Panc1 (cell line): Measurements from ENCODE around the gene SCAANT1. TPM values are rescaled to one million over a fixed set of nuclear protein-coding genes. Genes with fewer than 3 reads are reported as not detected.

ENCODE experiments used
- ATAC-seq: fragments of 200-7000 bp; cut with Tn5 transposase; 2 replicates; pipeline ENCODE4 v1.9.1; 2020; ENCODE audit warnings: mild to moderate bottlenecking, moderate library complexity
- BruUV-seq: library from RNA; stranded (reverse); fragments of 400-500 nt; replicated peaks from 2 replicates; lab custom pipeline; 2021; lab: Mats Ljungman, UMichigan
- CTCF ChIA-PET: fragments of 300-600 bp; sonication (Branson Sonifier 250); formaldehyde crosslinking; loops from one replicate; lab custom pipeline; 2022; ENCODE audit warnings: antibody characterized with exemption; lab: Charles Lee
- POLR2A ChIA-PET: fragments of 300-600 bp; sonication (Branson Sonifier 250); formaldehyde crosslinking; loops from one replicate; lab custom pipeline; 2022; ENCODE audit warnings: antibody characterized with exemption; lab: Charles Lee
- DNase-seq: peaks from one replicate; pipeline ENCODE4 v3.0.0-alpha.2; 2010; ENCODE audit warnings: low read depth, low spot score
- H3K27ac ChIP-seq: 2 replicates; pipeline ENCODE4 v1.5.1; 2011; ENCODE audit warnings: mild to moderate bottlenecking, low read length, inconsistent platforms
- H3K27me3 ChIP-seq: fragments of 200-500 bp; sonication (Bioruptor generic); 2 replicates; pipeline ENCODE4 v1.6.0; 2014; ENCODE audit warnings: low read length, inconsistent platforms; ENCODE audit not compliant: control insufficient read depth, insufficient read depth
- H3K36me3 ChIP-seq: fragments of 200-500 bp; sonication (Bioruptor generic); 2 replicates; pipeline ENCODE4 v1.5.1; 2014; ENCODE audit warnings: inconsistent platforms, mild to moderate bottlenecking, low read length, moderate library complexity; ENCODE audit not compliant: control insufficient read depth, insufficient read depth
- H3K4me1 ChIP-seq: 2 replicates; pipeline ENCODE4 v1.5.1; 2011; ENCODE audit warnings: inconsistent platforms, mild to moderate bottlenecking, low read length, moderate library complexity; ENCODE audit not compliant: control insufficient read depth, insufficient read depth
- H3K4me3 ChIP-seq, 2 experiments: 2 replicates each; pipeline ENCODE4 v1.5.1; 2011 to 2012; ENCODE audit warnings: low read depth in 2 of 2, low read length in 2 of 2, mild to moderate bottlenecking in 2 of 2, inconsistent platforms in 1 of 2, moderate library complexity in 1 of 2
- H3K9me3 ChIP-seq: fragments of 200-500 bp; sonication (Bioruptor generic); 2 replicates; pipeline ENCODE4 v1.5.1; 2014; ENCODE audit warnings: low read depth, mild to moderate bottlenecking, inconsistent platforms, low read length, moderate library complexity; ENCODE audit not compliant: control insufficient read depth, insufficient read depth
- CTCF ChIP-seq: fragments of 450-650 bp; IDR thresholded peaks from 2 replicates; pipeline ENCODE4 v1.5.1; 2017; ENCODE audit warnings: mild to moderate bottlenecking
- POLR2AphosphoS5 ChIP-seq: IDR thresholded peaks from 2 replicates; pipeline ENCODE4 v1.6.1; 2012; ENCODE audit warnings: mild to moderate bottlenecking, low read depth, low read length, moderate library complexity
- REST ChIP-seq, 2 experiments: IDR thresholded peaks; 2 replicates each; pipeline ENCODE4 v1.6.1; 2011 to 2012; ENCODE audit warnings: low read depth in 2 of 2, control low read depth in 1 of 2, low read length in 1 of 2, mild to moderate bottlenecking in 1 of 2, moderate library complexity in 1 of 2; ENCODE audit not compliant: insufficient read depth in 1 of 2
- SIN3A ChIP-seq: IDR thresholded peaks from 2 replicates; pipeline ENCODE4 v1.6.1; 2012; ENCODE audit warnings: low read depth, mild to moderate bottlenecking, low read length, moderate library complexity, borderline replicate concordance; ENCODE audit not compliant: insufficient read depth
- TCF7L2 ChIP-seq: IDR thresholded peaks from 2 replicates; pipeline ENCODE4 v1.6.1; 2011; ENCODE audit warnings: mild to moderate bottlenecking, low read depth, low read length, inconsistent platforms
- in situ Hi-C: cut with HindIII; loops from 2 replicates; pipeline ENCODE4 v1.10.0; 2016; ENCODE audit warnings: low sequenced_read_pairs, low pct_unique_long_range_greater_than_20kb
- intact Hi-C: fragments of 100-400 bp; cut with micrococcal nuclease; formaldehyde crosslinking; loops from one replicate; pipeline ENCODE4 v1.10.0; 2022; ENCODE audit not compliant: unreplicated experiment
- total RNA-seq: library from RNA; stranded (reverse); gene quantifications from one replicate; pipeline ENCODE4 v1.2.1, GENCODE V29; 2021; ENCODE audit not compliant: unreplicated experiment

Gene SCAANT1
- total RNA-seq, 1 experiment from 2014 or later: not detected

GRCh38 chr3:63931290-63931689 lies 19.1 kb upstream of the SCAANT1 start:
- TF ChIP-seq TCF7L2 (no peak), REST (IDR thresholded peaks at IDR 0.05; ENCODE audit: insufficient read depth in 1 of 2, low read depth in 2 of 2, low read length in 1 of 2) (no peak), SIN3A (no peak), POLR2AphosphoS5 (no peak), CTCF (no peak)
- BruUV-seq: no TSS peak
- H3K36me3 ChIP-seq: no peaks in the 10 kb centered on the region
- in situ Hi-C loops (no loop called here), intact Hi-C loops (no loop called here)
- no peaks in the 10 kb centered on the region for H3K27me3 ChIP-seq
- no peaks in the 10 kb centered on the region for H3K9me3 ChIP-seq
- no peak overlapping the region for H3K4me3 ChIP-seq
- ChIA-PET CTCF (no interaction called here), POLR2A (no interaction called here)
- no peak overlapping the region for H3K27ac ChIP-seq
- DNase-seq (no peak), ATAC-seq (no peak)
- no peaks in the 10 kb centered on the region; the same call in 1 of the 2 replicates for H3K4me1 ChIP-seq

- H3K9me3 ChIP-seq: no peaks in the 10 kb centered on the region
- no TSS peak for BruUV-seq
- no peak overlapping the region for H3K27ac ChIP-seq
- POLR2A ChIA-PET: no interaction called here
- no peak for ATAC-seq
- TF ChIP-seq REST (IDR thresholded peaks at IDR 0.05; ENCODE audit: insufficient read depth in 1 of 2, low read depth in 2 of 2, low read length in 1 of 2): no peak
- no peak for TF ChIP-seq SIN3A
- no peak for TF ChIP-seq POLR2AphosphoS5
- TF ChIP-seq CTCF: no peak
- no peak for TF ChIP-seq TCF7L2
- H3K27me3 ChIP-seq: no peaks in the 10 kb centered on the region
- no peak for DNase-seq
- H3K4me3 ChIP-seq: no peak overlapping the region
- CTCF ChIA-PET: no interaction called here
- in situ Hi-C loops (no loop called here), intact Hi-C loops (no loop called here)
- no peaks in the 10 kb centered on the region for H3K36me3 ChIP-seq
- H3K4me1 ChIP-seq: no peaks in the 10 kb centered on the region; the same call in 1 of the 2 replicates
Measured at GRCh38 chr3:63927422-63928280, 15.5 kb upstream of the SCAANT1 start.
